Measurements from ENCODE around the gene NME3.

Gene NME3

GRCh38 chr16:1779741-1780676 lies 8.7 kb upstream of the NME3 start:
- no peak for FAIRE-seq

DNA sequence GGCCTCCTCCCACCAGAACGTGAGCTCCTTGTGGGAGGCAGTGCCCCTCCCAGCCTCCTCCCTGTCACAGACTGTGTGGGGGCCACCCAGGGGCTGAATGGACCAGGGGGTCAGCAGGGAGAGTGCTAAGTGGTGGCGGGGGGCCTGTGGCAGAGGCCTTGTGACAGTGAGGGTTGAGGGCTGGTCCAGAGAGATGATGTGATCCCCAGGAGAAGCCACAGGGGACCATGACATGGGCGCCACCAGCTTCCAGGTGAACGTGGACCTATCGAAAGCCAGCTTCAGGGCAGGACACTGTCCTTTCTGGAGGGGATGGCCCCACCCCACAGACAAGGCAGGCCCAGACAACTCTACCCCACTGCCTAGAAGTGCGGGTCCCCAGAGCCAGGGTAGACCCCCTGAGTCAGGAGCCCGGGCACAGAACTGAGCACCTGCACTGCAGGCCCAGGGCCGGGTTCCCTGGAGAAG lies 7.9 kb upstream of the NME3 start:
- FAIRE-seq = no peak

- FAIRE-seq = no peak
These were observed 7.1 kb upstream of the NME3 start for GRCh38 chr16:1778200-1779179.

- no peak for FAIRE-seq
These were observed 6.2 kb upstream of the NME3 start for GRCh38 chr16:1777375-1778199.

DNA sequence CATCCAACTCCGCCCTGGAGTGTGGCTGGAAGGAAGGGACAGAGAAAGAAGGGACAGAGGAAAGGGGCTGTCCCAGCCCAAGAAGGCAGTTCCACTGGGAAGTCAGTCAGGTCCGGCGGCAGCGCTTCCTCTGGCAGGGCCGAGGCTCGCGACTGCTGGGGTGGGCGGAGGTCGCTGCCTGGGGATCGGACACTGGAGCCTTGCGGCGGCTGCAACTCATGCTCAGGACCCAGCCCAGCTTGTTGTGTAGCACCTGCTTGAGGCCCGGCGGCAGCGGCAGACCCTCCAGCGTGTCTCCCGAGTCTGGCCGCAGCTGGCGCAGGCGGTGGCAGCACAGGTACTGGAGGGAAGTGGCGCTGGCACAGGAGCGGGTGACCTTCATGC lies 5.6 kb upstream of the NME3 start:
- no peak for FAIRE-seq

GRCh38 chr16:1776672-1776955 lies 5.3 kb upstream of the NME3 start:
- no peak for FAIRE-seq

GRCh38 chr16:1775846-1776671 lies 4.7 kb upstream of the NME3 start:
- FAIRE-seq = no peak

GRCh38 chr16:1775006-1775845 lies 3.9 kb upstream of the NME3 start:
- FAIRE-seq = no peak

DNA sequence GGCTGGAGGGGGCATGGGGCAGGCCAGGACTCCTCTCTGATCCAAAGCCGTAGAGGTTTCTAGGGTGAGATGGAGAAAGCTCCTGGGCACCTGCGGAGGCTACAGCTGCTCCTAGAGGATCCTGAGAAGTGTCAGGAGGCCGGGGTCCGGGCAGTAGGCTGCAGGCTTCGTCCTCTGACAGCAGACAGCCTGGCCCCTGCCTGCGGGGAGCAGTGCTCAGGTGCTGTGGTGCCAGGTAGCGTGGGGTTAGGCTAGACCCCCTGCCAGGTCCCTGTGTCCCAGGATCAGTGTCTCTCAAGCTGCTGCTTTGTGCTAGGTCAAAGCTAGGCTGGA lies 3.1 kb upstream of the NME3 start:
- no peak for FAIRE-seq

DNA sequence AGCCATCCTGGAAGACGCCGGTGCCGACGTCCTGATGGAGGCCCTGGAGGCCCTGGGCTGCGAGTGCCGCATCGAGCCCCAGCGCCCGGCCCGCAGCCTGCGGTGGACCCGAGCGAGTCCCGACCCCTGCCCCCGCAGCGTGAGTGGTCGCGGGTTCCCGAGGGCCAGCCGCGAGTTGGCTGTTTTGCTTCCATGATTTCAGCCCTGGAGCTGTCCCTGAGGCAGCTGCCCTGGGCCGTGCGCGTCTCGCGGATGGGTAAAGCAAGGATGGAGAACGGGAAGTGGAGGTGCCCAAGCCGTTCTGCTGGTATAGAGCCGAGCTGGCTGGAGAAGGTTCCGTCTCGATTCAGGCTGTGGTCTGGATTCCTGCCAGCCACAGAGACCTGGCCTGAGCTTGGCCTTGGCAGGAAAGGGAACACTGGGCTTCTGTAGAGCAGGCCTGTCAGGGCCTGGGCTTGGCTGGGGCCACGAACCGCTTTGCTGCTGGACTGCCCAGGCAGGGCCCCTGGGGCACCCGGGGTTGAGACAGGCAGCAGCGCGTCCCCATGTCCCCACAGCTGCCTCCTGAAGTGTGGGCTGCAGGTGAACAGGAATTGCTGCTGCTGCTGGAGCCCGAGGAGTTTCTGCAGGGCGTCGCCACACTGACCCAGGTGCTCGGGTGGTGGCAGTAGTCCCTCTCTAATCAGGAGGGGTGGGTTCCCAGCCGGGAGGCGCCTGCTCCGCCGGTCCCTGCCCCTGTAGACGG lies 2.5 kb upstream of the NME3 start:
- FAIRE-seq = no peak

DNA sequence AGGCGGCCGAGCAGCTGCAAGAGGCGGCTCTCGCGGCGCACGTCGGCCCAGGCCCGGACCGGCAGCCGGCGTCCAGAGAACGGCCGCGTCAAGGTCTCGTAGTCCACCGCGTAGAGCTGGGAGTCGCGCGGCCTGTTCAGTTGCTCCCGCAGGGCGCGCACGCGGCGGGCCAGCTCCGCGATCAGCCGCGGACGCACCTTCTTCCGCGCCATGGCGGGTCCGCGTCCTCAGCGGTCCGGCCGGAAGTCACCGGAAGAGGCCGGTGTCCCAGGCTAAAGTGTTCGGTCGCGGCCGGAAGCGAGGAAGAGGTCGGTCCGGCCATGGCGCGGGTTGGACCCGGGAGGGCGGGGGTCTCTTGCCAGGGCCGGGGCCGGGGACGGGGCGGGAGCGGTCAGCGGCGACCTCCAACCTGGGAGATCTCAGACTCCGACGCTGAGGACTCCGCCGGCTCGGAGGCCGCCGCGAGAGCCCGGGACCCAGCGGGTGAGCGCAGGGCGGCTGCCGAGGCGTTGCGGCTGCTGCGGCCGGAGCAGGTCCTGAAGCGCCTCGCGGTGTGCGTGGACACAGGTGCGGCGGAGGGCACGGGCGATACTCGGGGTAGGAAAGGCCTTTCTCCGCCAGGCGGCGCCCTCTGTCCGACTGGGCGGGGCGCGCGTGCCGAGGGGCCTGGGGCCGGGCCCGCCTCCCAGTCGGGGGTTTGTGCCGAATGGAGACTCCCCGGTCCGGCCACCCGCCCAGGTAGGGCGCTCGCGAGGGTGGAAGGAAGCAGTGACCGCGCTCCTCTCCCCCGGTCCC lies 1.8 kb upstream of the NME3 start, which contains the start of gene MRPS34:
TSS of gene MRPS34 (minus strand) at position 227 of the 795 bp plus-strand sequence. CDS start at position 212, 15 bp downstream.
- no peak for FAIRE-seq

DNA sequence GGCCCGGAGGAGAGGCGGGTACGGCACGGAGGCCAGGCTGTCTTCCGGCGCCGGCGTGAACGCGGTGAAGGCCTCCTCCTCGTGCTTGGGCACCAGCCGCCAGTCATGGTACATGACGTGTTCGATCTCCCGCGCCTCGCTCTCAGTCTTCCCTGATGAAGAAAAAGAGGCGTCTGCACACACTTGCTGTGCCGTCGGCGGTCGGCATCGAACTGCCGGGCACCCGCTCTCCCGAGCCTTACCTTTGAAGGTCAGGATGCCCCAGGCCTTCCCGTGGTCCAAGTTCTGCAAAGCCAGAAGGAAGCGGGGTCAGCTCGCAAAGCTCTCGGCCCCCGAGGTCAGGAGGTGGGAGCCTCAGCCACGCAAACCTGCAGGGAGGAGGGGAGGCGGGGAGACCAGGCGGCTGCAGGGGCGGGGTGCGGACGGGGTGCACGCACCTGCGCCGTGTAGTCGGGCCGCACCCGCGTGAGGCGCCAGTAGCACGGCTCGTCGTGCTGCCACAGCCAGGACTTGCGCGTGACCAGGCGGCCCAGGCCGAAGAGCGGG lies 1.1 kb upstream of the NME3 start, which contains the start of gene EME2:
TSS of gene EME2 (plus strand) at position 449 of the 546 bp plus-strand sequence. CDS start 418 bp downstream, outside the sequence.
- FAIRE-seq = no peak

DNA sequence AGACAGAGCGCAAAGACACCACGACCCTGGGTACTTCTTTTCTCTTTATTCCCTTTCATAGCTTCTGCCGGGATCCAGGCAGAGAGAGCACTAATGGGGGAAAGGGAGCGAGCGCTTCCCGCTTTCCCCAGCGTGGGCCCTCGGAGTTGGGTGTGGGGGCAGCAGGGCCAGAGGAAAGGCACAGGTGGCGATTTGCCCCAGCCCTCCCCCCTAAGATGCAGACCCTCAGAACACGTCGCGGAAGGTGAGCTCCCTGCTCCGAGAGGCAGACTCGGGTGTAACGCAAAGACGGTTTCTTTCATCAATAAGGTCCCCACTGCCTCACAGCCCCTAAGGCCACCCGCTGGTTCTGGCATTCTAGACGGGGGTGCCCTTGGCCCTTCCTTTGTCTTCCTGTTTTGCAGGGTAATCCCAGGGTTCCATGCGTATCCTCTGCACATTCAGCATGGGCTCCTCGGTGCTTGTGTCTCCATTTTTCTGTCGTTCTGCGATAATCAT lies 570 bp upstream of the NME3 start:
- FAIRE-seq = no peak

GRCh38 chr16:1770328-1771187 lies 785 bp downstream of the NME3 start:
- no peak for FAIRE-seq

- no peak for FAIRE-seq
These were observed 1.7 kb downstream of the NME3 start for GRCh38 chr16:1769402-1770300.

DNA sequence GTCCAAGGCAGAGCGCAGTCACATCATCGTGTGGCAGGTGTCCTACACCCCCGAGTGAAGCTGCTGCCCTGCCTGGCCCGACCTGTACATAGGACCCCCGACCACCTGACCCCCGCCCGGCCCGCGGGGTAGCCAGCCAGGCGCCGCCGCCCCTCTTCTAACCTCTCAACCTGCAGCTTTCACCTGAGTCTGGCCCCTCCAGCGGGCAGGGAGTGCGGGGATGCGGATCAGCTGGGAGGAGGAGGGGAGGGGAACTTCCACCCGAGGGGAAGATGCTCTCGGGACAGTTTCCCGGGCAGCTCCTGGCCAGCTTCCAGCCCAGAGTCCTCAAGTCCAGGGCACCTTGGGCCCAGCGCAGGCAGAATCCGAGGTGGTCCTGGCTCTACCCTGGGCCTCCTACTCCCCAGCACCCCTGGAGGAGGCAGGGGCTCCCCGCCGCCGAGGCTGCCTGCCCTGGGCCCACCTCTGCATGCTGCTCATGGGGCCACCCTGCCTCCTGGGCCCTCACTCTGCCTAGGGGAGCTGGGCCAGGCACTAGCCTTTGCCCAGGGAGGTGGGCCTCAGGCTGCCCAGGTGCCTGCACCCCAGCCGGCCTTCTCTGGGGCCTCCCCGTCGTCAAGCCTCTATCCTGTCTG lies 2.5 kb downstream of the NME3 start:
- no peak for FAIRE-seq

Data from A204.1 (cell line).